T47D (cell line): ENCODE data around the gene INPP5A.
"Not testable (repeated sequence)": the region's sequence is repeated elsewhere in the genome, so short reads cannot be mapped to it uniquely, and the experiment has no call there.

Source experiments
- DNase-seq, 2 experiments: peaks; one replicate each; pipeline versions ENCODE4 v3.0.0 to v3.0.0-alpha.2; 2011 to 2012; ENCODE audit warnings: low read depth in 1 of 2, low spot score in 1 of 2
- JUND ChIP-seq: IDR thresholded peaks from 2 replicates; pipeline ENCODE4 v1.6.1; 2012; ENCODE audit warnings: low read depth
- in situ Hi-C: cut with HindIII; loops from 2 replicates; pipeline ENCODE4 v1.10.0; 2016; ENCODE audit warnings: low sequenced_read_pairs, low pct_unique_long_range_greater_than_20kb

The INPP5A gene

GRCh38 chr10:132701099-132701845, 163.7 kb downstream of the INPP5A start:
- TF ChIP-seq JUND, result no peak
- DNase-seq, result no peak
- in situ Hi-C loops, result no loop called here

- no peak for DNase-seq
- no peak for TF ChIP-seq JUND
- in situ Hi-C loops, result no loop called here
These were observed 164.2 kb downstream of the INPP5A start for GRCh38 chr10:132701846-132702190.

- DNase-seq, result no peak
- no peak for TF ChIP-seq JUND
- in situ Hi-C loops, result no loop called here
These were observed 165.2 kb downstream of the INPP5A start for GRCh38 chr10:132702601-132703418.

- TF ChIP-seq JUND, result no peak
- in situ Hi-C loops, result no loop called here
- DNase-seq, result no peak
These were observed 165.9 kb downstream of the INPP5A start for GRCh38 chr10:132703419-132704007.

GRCh38 chr10:132704008-132704814, 166.6 kb downstream of the INPP5A start:
- in situ Hi-C loops, result no loop called here
- no peak for DNase-seq
- TF ChIP-seq JUND, result no peak

GRCh38 chr10:132704815-132705064, 167.2 kb downstream of the INPP5A start:
- DNase-seq, in situ Hi-C loops: not testable (repeated sequence)

GRCh38 chr10:132705173-132705572, 167.6 kb downstream of the INPP5A start:
- in situ Hi-C loops, result no loop called here
- peak in 1 of 2 experiments; percentile 6 for DNase-seq
- no peak for TF ChIP-seq JUND

- DNase-seq, result no peak
- in situ Hi-C loops, result no loop called here
- TF ChIP-seq JUND, result no peak
These were observed 168.4 kb downstream of the INPP5A start for GRCh38 chr10:132705943-132706342.

- in situ Hi-C loops, result no loop called here
- no peak for DNase-seq
- TF ChIP-seq JUND, result no peak
These were observed 169.1 kb downstream of the INPP5A start for GRCh38 chr10:132706701-132707100.

- in situ Hi-C loops, result no loop called here
- no peak for DNase-seq
These were observed 169.7 kb downstream of the INPP5A start for GRCh38 chr10:132707121-132707775.

GRCh38 chr10:132707776-132708171, 170.2 kb downstream of the INPP5A start:
- DNase-seq, result no peak
- TF ChIP-seq JUND, result no peak
- in situ Hi-C loops, result no loop called here

More at GRCh38 chr10:132707121-132707775, 169.7 kb downstream of the INPP5A start:
- no peak for TF ChIP-seq JUND

GRCh38 chr10:132708441-132708840, 170.9 kb downstream of the INPP5A start:
- in situ Hi-C loops, result no loop called here
- TF ChIP-seq JUND, result no peak

More at GRCh38 chr10:132708441-132708840, 170.9 kb downstream of the INPP5A start:
- no peak for DNase-seq
